Ovary (tissue), 9 donors: Measurements from ENCODE around the gene NCK2. TPM values are rescaled to one million over a fixed set of nuclear protein-coding genes. Genes with fewer than 3 reads are reported as not detected.
"Not testable (repeated sequence)": the region's sequence is repeated elsewhere in the genome, so short reads cannot be mapped to it uniquely, and the experiment has no call there.

Experiments used
- DNase-seq, 5 donors: peaks; one replicate each; pipeline ENCODE4 v3.0.0-alpha.2; 2019 to 2020
- H3K27ac ChIP-seq, 2 donors: fragments of 200-600 bp; one replicate each; pipeline versions ENCODE4 v1.5.1 to v1.8.0; 2019 to 2022
- H3K27me3 ChIP-seq: fragments of 200-600 bp; one replicate; pipeline ENCODE4 v1.8.0; 2022
- H3K36me3 ChIP-seq: fragments of 200-600 bp; sonication (generic); one replicate; pipeline ENCODE4 v1.5.1; 2019
- H3K4me1 ChIP-seq: one replicate; pipeline ENCODE4 v1.8.1; 2013; ENCODE audit warnings: mild to moderate bottlenecking, moderate library complexity; ENCODE audit not compliant: insufficient read depth
- H3K4me3 ChIP-seq: fragments of 200-600 bp; sonication (generic); one replicate; pipeline ENCODE4 v1.5.1; 2017
- H3K9me3 ChIP-seq, 2 donors: fragments of 200-600 bp in 1 of 2; sonication (generic) in 1 of 2; one replicate each; pipeline versions ENCODE4 v1.5.1 to v1.8.1; 2013 to 2019; ENCODE audit warnings: mild to moderate bottlenecking in 1 of 2, moderate library complexity in 1 of 2
- CTCF ChIP-seq, 3 donors: fragments of 450-650 bp in 2 of 3; fragments of 200-600 bp in 1 of 3; IDR thresholded peaks; one replicate each; pipeline versions ENCODE4 v1.5.1 to v1.8.0; 2016 to 2022; ENCODE audit warnings: antibody characterized with exemption in 3 of 3, mild to moderate bottlenecking in 1 of 3
- EP300 ChIP-seq: sonication (generic); formaldehyde crosslinking; IDR thresholded peaks from one replicate; pipeline ENCODE4 v1.6.1; 2017; ENCODE audit warnings: antibody characterized with exemption
- POLR2A ChIP-seq: fragments of 450-650 bp; IDR thresholded peaks from one replicate; pipeline ENCODE4 v1.6.1; 2017; ENCODE audit warnings: antibody characterized with exemption, mild to moderate bottlenecking, moderate library complexity
- WGBS, 3 donors: extraction: QIAGEN DNeasy Blood & Tissue Kit in 1 of 3; methylation state at CpG; one replicate each; pipeline versions ENCODE4 v1.1.5 to v1.1.7; 2013 to 2017; 5-methylcytosine and 5-hydroxymethylcytosine counted together
- intact Hi-C, 4 donors: fragments of 100-400 bp; cut with DNase I; formaldehyde crosslinking; loops; one replicate each; pipeline versions ENCODE4 v1.11.0 to v1.15.1; 2022 to 2023
- polyA plus RNA-seq, 2 donors: library from polyadenylated mRNA; stranded (reverse); fragments of 200-250 nt in 1 of 2; fragments of 350-450 nt in 1 of 2; fragmentation: Illumina TruSeq in 1 of 2; extraction: RNeasy Lipid Tissue Mini Kit (QIAGEN cat#74804) in 1 of 2; gene quantifications; one replicate each; pipeline ENCODE4 v1.2.3, GENCODE V29; 2013 to 2014
- total RNA-seq, 7 donors: library from RNA; depleted of rRNA in 2 of 7; stranded (reverse); fragments of >200 nt in 2 of 7; fragmentation: NEBNext Ultra II Directional in 3 of 7; extraction: Animal tissue kit (Norgen Biotek cat#: 25700) in 3 of 7; gene quantifications; one replicate each; pipeline versions ENCODE4 v1.1.0 to v1.2.4, GENCODE V29; 2016 to 2023
- donor health status: DM: no; HTN: no; CAD: no; lungs with moderate emphysema.
- donor health status: DM: no; HTN: no; CAD: no.
- donor health status: Bipolar disorder and iron deficiency.
- donor health status: DM: yes; HTN: yes; CAD: no.
- donor health status: DM: no; HTN: no; CAD: no.
- donor health status: DM: yes; HTN: yes; CAD: no.

The NCK2 gene
- total and polyA plus RNA-seq, 9 donors, result 16.7 to 42.9 (median 31.2) TPM

DNA sequence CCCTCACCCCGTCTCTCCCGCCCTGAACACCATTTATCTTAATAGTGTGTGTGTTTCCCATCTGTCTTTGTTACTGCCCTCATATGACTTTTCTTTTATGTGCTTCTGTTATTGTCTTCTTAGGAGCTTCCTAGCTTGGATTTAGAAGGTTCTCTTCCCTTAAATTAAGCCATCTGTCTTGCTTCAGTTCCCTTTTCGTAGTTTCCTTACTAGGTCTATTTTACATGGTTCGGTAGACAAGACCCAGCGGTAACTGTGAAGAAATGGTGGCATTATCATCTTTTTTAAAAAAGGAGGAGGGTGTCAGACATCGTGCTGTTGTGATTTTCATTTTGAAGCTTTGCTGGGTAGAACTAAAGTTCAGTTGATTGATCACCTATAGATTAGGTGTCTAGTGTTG, 10.3 kb downstream of the NCK2 start:
- H3K9me3 ChIP-seq, result no peaks in the 10 kb centered on the region
- H3K4me1 ChIP-seq, result peaks cover 18% of the 10 kb centered on the region
- TF ChIP-seq EP300 (no peak), POLR2A (no peak), CTCF (IDR thresholded peaks at IDR 0.05) (no peak)
- intact Hi-C loops, result no loop called here
- H3K4me3 ChIP-seq, result no peak overlapping the region
- H3K27me3 ChIP-seq, result no peaks in the 10 kb centered on the region
- H3K27ac ChIP-seq, result no peak overlapping the region
- no peaks in the 10 kb centered on the region for H3K36me3 ChIP-seq
- WGBS, 3 donors, result 78 to 89% (median 83%) methylated on average over 6 of the region's 6 CpGs
- no peak for DNase-seq

DNA sequence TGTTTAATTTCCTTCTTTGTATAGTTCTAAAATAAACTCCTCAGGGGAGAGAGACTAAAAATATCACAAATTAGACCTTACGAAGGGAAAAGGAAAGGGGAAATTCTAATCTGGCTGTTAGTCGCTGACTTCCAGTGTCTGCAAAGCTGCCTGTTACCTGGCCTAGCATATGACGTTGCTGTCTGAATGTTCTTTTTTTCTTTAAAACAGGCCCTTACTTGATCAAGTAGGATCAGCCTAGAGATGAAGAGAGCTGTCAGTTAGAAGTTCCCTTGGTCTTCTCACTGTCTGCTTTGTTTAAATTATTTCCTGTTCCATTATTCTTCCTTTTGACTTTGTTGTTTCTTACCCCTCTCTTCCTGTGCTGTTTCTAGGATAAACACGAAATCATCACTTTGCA, 11.2 kb downstream of the NCK2 start:
- TF ChIP-seq CTCF (IDR thresholded peaks at IDR 0.05) (no peak), POLR2A (no peak), EP300 (no peak)
- WGBS, 3 donors, result 58 to 71% (median 61%) methylated on average over 4 of the region's 4 CpGs
- intact Hi-C loops, result no loop called here
- H3K4me3 ChIP-seq, result no peak overlapping the region
- H3K9me3 ChIP-seq, result no peaks in the 10 kb centered on the region
- no peak for DNase-seq
- no peaks in the 10 kb centered on the region for H3K27me3 ChIP-seq
- H3K4me1 ChIP-seq, result peaks cover 17% of the 10 kb centered on the region
- H3K36me3 ChIP-seq, result no peaks in the 10 kb centered on the region
- no peak overlapping the region for H3K27ac ChIP-seq

DNA sequence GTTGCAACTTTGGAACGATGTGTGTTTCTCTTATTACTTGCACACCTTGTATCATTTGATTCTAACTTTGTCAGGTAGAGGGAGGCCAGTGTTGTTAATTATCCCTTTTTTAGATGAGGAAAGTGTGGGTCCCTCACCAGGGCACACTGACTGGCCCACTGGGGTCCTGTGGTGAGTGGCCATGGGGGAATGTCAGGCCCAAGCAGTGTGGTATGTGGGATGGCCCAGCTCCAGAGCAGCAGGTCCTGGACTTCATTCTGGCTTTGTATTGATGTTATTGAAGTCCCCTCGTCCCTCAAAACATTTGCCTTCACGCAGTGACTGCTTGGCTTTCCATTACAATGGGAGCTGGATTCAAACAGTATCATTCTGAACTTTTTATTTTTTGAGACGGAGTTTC, 11.7 kb downstream of the NCK2 start:
- no peak overlapping the region for H3K4me3 ChIP-seq
- peaks cover 19% of the 10 kb centered on the region for H3K4me1 ChIP-seq
- no peak for TF ChIP-seq POLR2A
- no peak for TF ChIP-seq CTCF (IDR thresholded peaks at IDR 0.05)
- no peak for TF ChIP-seq EP300
- no peaks in the 10 kb centered on the region for H3K27me3 ChIP-seq
- intact Hi-C loops, result no loop called here
- no peaks in the 10 kb centered on the region for H3K36me3 ChIP-seq
- WGBS, 3 donors, result 93 to 94% (median 94%) methylated on average over 4 of the region's 4 CpGs
- DNase-seq, result no peak
- no peak overlapping the region for H3K27ac ChIP-seq
- no peaks in the 10 kb centered on the region for H3K9me3 ChIP-seq

GRCh38 chr2:105756865-105757264, 12.2 kb downstream of the NCK2 start:
- WGBS, 3 donors, result 85 to 93% (median 89%) methylated on average over 10 of the region's 10 CpGs
- H3K4me3 ChIP-seq, DNase-seq, H3K9me3 ChIP-seq, H3K36me3 ChIP-seq, H3K27me3 ChIP-seq, intact Hi-C loops, H3K27ac ChIP-seq: not testable (repeated sequence)
- peaks cover 22% of the 10 kb centered on the region for H3K4me1 ChIP-seq

GRCh38 chr2:105757433-105757832, 12.7 kb downstream of the NCK2 start:
- Histone ChIP-seq H3K36me3 (no peaks in the 10 kb centered on the region), H3K4me3 (no peak overlapping the region), H3K9me3 (no peaks in the 10 kb centered on the region), H3K27ac (no peak overlapping the region), H3K4me1 (peaks cover 27% of the 10 kb centered on the region), H3K27me3 (no peaks in the 10 kb centered on the region)
- intact Hi-C loops, result no loop called here
- no peak for DNase-seq
- WGBS, 3 donors, result 89 to 93% (median 93%) methylated on average over 4 of the region's 4 CpGs
- TF ChIP-seq CTCF (IDR thresholded peaks at IDR 0.05) (no peak), POLR2A (no peak)
